Esophagus squamous epithelium (tissue), 4 donors: ENCODE data around the gene VWCE.

Source experiments
- CTCF ChIP-seq, 6 experiments: fragments of 450-650 bp in 4 of 6; fragments of 200-600 bp in 2 of 6; sonication (generic) in 2 of 6; IDR thresholded peaks; one replicate each; pipeline ENCODE4 v1.5.1; 2016 to 2019; ENCODE audit warnings: antibody characterized with exemption in 6 of 6, mild to moderate bottlenecking in 4 of 6, moderate library complexity in 4 of 6
- POLR2A ChIP-seq, 4 donors: fragments of 450-650 bp; IDR thresholded peaks; one replicate each; pipeline ENCODE4 v1.6.1; 2017; ENCODE audit warnings: antibody characterized with exemption in 4 of 4, mild to moderate bottlenecking in 4 of 4, moderate library complexity in 3 of 4

GRCh38 chr11:61340979-61341378 lies 45.9 kb upstream of the VWCE start:
- TF ChIP-seq CTCF (IDR thresholded peaks at IDR 0.05) = no peak
- no peak for TF ChIP-seq POLR2A (IDR thresholded peaks at IDR 0.05)
